ENCODE measurements around the gene PRR19.

The PRR19 gene

DNA sequence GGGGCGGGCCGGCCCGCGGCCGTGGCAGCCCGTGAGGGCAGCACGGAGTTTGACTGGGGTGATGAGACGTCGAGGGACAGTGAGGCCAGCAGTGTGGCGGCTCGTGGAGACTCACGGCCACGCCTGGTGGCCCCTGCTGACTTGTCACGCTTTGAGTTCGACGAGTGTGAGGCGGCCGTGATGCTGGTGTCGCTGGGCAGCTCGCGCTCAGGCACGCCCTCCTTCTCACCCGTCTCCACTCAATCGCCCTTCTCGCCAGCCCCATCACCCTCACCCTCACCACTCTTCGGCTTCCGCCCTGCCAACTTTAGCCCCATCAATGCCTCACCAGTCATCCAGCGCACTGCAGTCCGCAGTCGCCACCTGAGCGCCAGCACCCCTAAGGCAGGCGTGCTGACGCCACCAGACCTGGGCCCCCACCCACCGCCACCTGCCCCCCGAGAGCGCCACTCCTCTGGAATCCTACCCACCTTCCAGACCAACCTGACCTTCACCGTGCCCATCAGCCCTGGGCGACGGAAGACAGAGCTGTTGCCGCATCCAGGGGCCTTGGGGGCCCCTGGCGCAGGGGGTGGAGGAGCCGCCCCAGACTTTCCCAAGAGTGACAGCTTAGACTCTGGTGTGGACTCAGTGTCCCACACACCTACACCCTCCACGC lies 28.4 kb upstream of the PRR19 start:
- no peaks in the 10 kb centered on the region for H3F3A ChIP-seq (ENCODE audit: insufficient read depth, low read length)
- no peaks in the 10 kb centered on the region for H4K20me1 ChIP-seq (ENCODE audit: insufficient read depth, low read length)
- TF ChIP-seq EZH2 (IDR thresholded peaks at IDR 0.05; ENCODE audit: borderline replicate concordance, low read length) = no peak
- TF ChIP-seq, protein P1, sequence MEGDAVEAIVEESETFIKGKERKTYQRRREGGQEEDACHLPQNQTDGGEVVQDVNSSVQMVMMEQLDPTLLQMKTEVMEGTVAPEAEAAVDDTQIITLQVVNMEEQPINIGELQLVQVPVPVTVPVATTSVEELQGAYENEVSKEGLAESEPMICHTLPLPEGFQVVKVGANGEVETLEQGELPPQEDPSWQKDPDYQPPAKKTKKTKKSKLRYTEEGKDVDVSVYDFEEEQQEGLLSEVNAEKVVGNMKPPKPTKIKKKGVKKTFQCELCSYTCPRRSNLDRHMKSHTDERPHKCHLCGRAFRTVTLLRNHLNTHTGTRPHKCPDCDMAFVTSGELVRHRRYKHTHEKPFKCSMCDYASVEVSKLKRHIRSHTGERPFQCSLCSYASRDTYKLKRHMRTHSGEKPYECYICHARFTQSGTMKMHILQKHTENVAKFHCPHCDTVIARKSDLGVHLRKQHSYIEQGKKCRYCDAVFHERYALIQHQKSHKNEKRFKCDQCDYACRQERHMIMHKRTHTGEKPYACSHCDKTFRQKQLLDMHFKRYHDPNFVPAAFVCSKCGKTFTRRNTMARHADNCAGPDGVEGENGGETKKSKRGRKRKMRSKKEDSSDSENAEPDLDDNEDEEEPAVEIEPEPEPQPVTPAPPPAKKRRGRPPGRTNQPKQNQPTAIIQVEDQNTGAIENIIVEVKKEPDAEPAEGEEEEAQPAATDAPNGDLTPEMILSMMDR (IDR thresholded peaks at IDR 0.05; ENCODE audit: low read length) = no peak
- H3K79me2 ChIP-seq (ENCODE audit: insufficient read depth, low read length) = no peaks in the 10 kb centered on the region
- no peak overlapping the region for H3K4me2 ChIP-seq (ENCODE audit: low read length)
- no peak overlapping the region for H3K27ac ChIP-seq (ENCODE audit: low read depth, low read length, poor library complexity, severe bottlenecking)
- no peaks in the 10 kb centered on the region for H3K9me3 ChIP-seq (ENCODE audit: low read length)
- peaks cover 24% of the 10 kb centered on the region for H3K4me1 ChIP-seq (ENCODE audit: insufficient read depth, low read length, severe bottlenecking)
- no peaks in the 10 kb centered on the region for H3K27me3 ChIP-seq (ENCODE audit: insufficient read depth, low read length)
- no peaks in the 10 kb centered on the region for H3K9me2 ChIP-seq (ENCODE audit: low read depth, low read length)
- H3K36me3 ChIP-seq (ENCODE audit: insufficient read depth, low read length) = peaks cover 4% of the 10 kb centered on the region; the same call in 1 of the 2 replicates
- no peak overlapping the region for H3K9ac ChIP-seq (ENCODE audit: low read length)
- no peak overlapping the region for H3K4me3 ChIP-seq (ENCODE audit: low read depth, low read length, poor library complexity, severe bottlenecking)
- H2AFZ ChIP-seq (ENCODE audit: low read length) = no peak overlapping the region

DNA sequence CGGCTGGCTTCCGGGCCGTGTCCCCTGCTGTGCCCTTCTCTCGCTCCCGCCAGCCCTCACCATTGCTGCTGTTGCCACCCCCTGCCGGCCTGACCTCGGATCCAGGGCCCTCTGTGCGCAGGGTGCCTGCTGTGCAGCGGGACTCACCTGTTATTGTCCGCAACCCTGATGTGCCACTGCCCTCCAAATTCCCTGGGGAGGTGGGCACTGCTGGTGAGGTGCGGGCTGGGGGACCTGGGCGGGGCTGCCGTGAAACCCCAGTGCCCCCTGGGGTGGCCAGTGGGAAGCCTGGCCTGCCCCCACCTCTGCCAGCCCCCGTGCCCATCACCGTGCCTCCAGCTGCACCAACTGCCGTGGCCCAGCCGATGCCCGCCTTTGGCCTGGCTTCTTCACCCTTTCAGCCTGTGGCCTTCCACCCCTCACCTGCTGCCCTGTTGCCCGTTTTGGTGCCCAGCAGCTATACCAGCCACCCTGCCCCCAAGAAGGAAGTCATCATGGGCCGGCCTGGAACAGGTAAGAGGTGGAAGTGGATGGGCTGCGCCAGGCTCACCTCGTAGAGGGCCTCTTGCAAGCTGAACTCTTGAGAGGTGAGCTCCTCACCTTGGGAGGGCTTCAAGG lies 27.8 kb upstream of the PRR19 start:
- Histone ChIP-seq H4K20me1 (ENCODE audit: insufficient read depth, low read length) (no peaks in the 10 kb centered on the region), H3K9ac (ENCODE audit: low read length) (no peak overlapping the region), H3K4me3 (ENCODE audit: low read depth, low read length, poor library complexity, severe bottlenecking) (no peak overlapping the region), H3K36me3 (ENCODE audit: insufficient read depth, low read length) (peaks cover 4% of the 10 kb centered on the region; the same call in 1 of the 2 replicates), H3K27me3 (ENCODE audit: insufficient read depth, low read length) (no peaks in the 10 kb centered on the region), H3K4me2 (ENCODE audit: low read length) (no peak overlapping the region), H3K27ac (ENCODE audit: low read depth, low read length, poor library complexity, severe bottlenecking) (no peak overlapping the region), H3K9me3 (ENCODE audit: low read length) (no peaks in the 10 kb centered on the region), H3F3A (ENCODE audit: insufficient read depth, low read length) (no peaks in the 10 kb centered on the region), H3K4me1 (ENCODE audit: insufficient read depth, low read length, severe bottlenecking) (peaks cover 31% of the 10 kb centered on the region), H2AFZ (ENCODE audit: low read length) (no peak overlapping the region), H3K9me2 (ENCODE audit: low read depth, low read length) (no peaks in the 10 kb centered on the region), H3K79me2 (ENCODE audit: insufficient read depth, low read length) (no peaks in the 10 kb centered on the region)
- TF ChIP-seq, protein P1 (IDR thresholded peaks at IDR 0.05; ENCODE audit: low read length) = no peak
- no peak for TF ChIP-seq EZH2 (IDR thresholded peaks at IDR 0.05; ENCODE audit: borderline replicate concordance, low read length)

DNA sequence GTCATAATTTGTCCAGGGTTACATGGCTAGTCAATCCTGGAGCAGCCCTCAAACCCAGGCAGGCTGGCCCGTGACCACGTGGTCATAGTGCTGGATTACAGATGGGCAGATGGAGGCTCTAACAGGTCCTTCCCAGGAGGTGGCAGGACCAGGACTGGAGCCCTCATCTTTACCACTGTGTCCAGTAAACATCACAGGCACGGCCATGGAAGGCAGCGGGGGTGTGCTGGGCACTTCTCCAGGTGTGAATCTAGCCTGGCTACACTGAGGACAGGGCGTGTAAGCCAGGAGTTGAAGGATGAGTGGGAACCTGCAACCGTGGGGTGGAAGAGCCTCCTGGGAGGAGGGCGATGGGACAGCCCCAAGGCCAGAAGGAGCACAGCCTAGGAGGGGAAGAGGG lies 26.8 kb upstream of the PRR19 start:
- no peak overlapping the region for H3K4me2 ChIP-seq (ENCODE audit: low read length)
- no peak overlapping the region for H3K4me3 ChIP-seq (ENCODE audit: low read depth, low read length, poor library complexity, severe bottlenecking)
- peaks cover 4% of the 10 kb centered on the region; the same call in 1 of the 2 replicates for H3K36me3 ChIP-seq (ENCODE audit: insufficient read depth, low read length)
- no peaks in the 10 kb centered on the region for H3K79me2 ChIP-seq (ENCODE audit: insufficient read depth, low read length)
- no peaks in the 10 kb centered on the region for H3K9me2 ChIP-seq (ENCODE audit: low read depth, low read length)
- H3K27me3 ChIP-seq (ENCODE audit: insufficient read depth, low read length) = no peaks in the 10 kb centered on the region
- no peak overlapping the region for H3K9ac ChIP-seq (ENCODE audit: low read length)
- no peaks in the 10 kb centered on the region for H4K20me1 ChIP-seq (ENCODE audit: insufficient read depth, low read length)
- TF ChIP-seq, protein P1 (IDR thresholded peaks at IDR 0.05; ENCODE audit: low read length) = no peak
- TF ChIP-seq EZH2 (IDR thresholded peaks at IDR 0.05; ENCODE audit: borderline replicate concordance, low read length) = no peak
- H3K9me3 ChIP-seq (ENCODE audit: low read length) = no peaks in the 10 kb centered on the region
- peaks cover 29% of the 10 kb centered on the region for H3K4me1 ChIP-seq (ENCODE audit: insufficient read depth, low read length, severe bottlenecking)
- no peak overlapping the region for H3K27ac ChIP-seq (ENCODE audit: low read depth, low read length, poor library complexity, severe bottlenecking)
- no peaks in the 10 kb centered on the region for H3F3A ChIP-seq (ENCODE audit: insufficient read depth, low read length)
- H2AFZ ChIP-seq (ENCODE audit: low read length) = no peak overlapping the region
